ENCODE data around the gene RGS9. TPM values are rescaled to one million over a fixed set of nuclear protein-coding genes. Genes with fewer than 3 reads are reported as not detected.

RGS9 gene
- total and polyA plus RNA-seq, 10 of the 15 experiments (the other 5 are each of a cell fraction or from before 2014, with no cell fraction given), result 1.1 to 10.6 (median 5.6) TPM

DNA sequence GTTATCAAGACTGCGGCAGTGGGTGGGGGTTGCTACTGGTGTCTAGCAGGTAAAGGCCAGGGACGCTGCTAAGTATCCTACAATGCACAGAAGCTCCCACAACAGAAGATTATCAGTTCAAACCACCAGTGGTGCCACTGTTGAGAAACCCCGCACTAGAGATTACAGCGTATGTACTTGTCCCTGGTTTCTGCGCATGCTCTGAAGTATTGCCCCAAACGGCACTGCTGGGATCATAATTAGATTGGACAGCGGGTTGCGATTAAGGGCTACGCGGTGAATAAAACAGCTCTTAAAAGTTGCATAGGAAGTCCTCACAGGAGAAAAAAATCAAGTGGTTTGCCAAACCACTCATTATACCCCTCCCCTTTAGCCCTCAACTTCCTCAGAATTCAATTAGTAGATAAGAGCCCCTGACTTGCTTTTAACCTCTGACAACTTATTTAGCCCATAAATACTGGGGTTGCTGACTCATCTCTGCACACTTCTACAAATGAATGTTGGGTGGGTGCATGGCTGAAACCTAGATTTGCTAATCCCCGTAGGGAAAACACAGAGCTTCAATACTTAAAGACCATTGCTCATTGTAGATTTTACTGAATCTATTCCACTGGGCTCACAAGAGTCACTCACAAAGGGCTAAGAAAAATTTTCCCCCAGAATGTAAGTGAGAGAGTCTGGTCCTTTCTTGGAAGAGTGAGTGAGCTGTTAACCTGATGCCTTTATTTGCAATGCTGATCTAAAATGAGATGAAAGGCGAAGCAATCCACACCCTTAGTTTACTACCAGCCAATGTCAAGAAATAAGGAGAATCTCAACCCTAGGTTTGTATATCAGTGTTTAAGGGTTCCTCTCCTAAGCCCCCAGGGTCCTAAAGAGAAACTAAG lies 91.8 kb downstream of the RGS9 start (continued):
- TF ChIP-seq IRF3 (IDR thresholded peaks at IDR 0.05) (no peak), SMAD5 (IDR thresholded peaks at IDR 0.05; ENCODE audit: low read depth) (no peak), HCFC1 (IDR thresholded peaks at IDR 0.05; ENCODE audit: low read length) (no peak), SKIL (IDR thresholded peaks at IDR 0.05; ENCODE audit: low read depth, poor library complexity, severe bottlenecking) (peak; percentile 90), IKZF2 (IDR thresholded peaks at IDR 0.05) (peak; percentile 86 to 88), BCL3 (IDR thresholded peaks at IDR 0.05; ENCODE audit: borderline replicate concordance, insufficient read depth, low read depth, low read length, poor library complexity, severe bottlenecking) (peak; percentile 92), YBX1 (IDR thresholded peaks at IDR 0.05) (no peak), NR2F1 (conservative IDR thresholded peaks at IDR 0.05) (peak; percentile 92), SRF (IDR thresholded peaks at IDR 0.05; ENCODE audit: low read depth in 2 of 2, low read length in 2 of 2) (no peak), MTA3 (IDR thresholded peaks at IDR 0.05; ENCODE audit: borderline replicate concordance, low read length) (0 out of 2 replicates have a peak, but pooled peaks have one; percentile 46), RFX5 (IDR thresholded peaks at IDR 0.05; ENCODE audit: low read depth, low read length) (no peak), POLR2AphosphoS2 (IDR thresholded peaks at IDR 0.05; ENCODE audit: low read depth, low read length) (no peak), ZZZ3 (IDR thresholded peaks at IDR 0.05; ENCODE audit: control insufficient read depth, insufficient read length, low read depth) (no peak), PAX8 (IDR thresholded peaks at IDR 0.05) (no peak), FOS (IDR thresholded peaks at IDR 0.05; ENCODE audit: borderline replicate concordance, extremely low read depth, insufficient read length) (no peak), BACH1 (IDR thresholded peaks at IDR 0.05; ENCODE audit: borderline replicate concordance) (peak; percentile 84; the same call in 1 of the 2 replicates), GATAD2B (conservative IDR thresholded peaks at IDR 0.05; ENCODE audit: low read depth) (no peak), EGR1 (IDR thresholded peaks at IDR 0.05; ENCODE audit: borderline replicate concordance in 1 of 2, low read depth in 2 of 2, low read length in 2 of 2) (no peak), ZSCAN29 (IDR thresholded peaks at IDR 0.05) (no peak), IRF4 (IDR thresholded peaks at IDR 0.05; ENCODE audit: low read depth, low read length) (peak; percentile 85), JUNB (IDR thresholded peaks at IDR 0.05) (peak; percentile 94), TCF3 (IDR thresholded peaks at IDR 0.05; ENCODE audit: borderline replicate concordance, insufficient read depth, low read depth, low read length) (no peak), SREBF2 (IDR thresholded peaks at IDR 0.05; ENCODE audit: low read length) (no peak), NFYB (IDR thresholded peaks at IDR 0.05; ENCODE audit: insufficient read depth, low read depth, low read length) (0 out of 2 replicates have a peak, but pooled peaks have one; percentile 16), MYB (IDR thresholded peaks at IDR 0.05; ENCODE audit: borderline replicate concordance, low read depth, low read length) (no peak), BHLHE40 (IDR thresholded peaks at IDR 0.05; ENCODE audit: borderline replicate concordance in 1 of 2, low read depth in 2 of 2, low read length in 1 of 2) (peak; percentile 87 to 92), WRNIP1 (IDR thresholded peaks at IDR 0.05; ENCODE audit: borderline replicate concordance, low read depth, low read length) (no peak)

All from GM12878 (cell line).